Sigmoid colon (tissue), 4 donors: ENCODE data around the gene FBXL17.

ENCODE experiments used
- EP300 ChIP-seq, 4 donors: sonication (generic); formaldehyde crosslinking; IDR thresholded peaks; one replicate each; pipeline ENCODE4 v1.6.1; 2017; ENCODE audit warnings: antibody characterized with exemption in 4 of 4
- TF ChIP-seq, protein P1 (sequence below), 4 experiments: fragments of 450-650 bp in 3 of 4; fragments of 200-600 bp in 1 of 4; IDR thresholded peaks; one replicate each; pipeline ENCODE4 v1.5.1; 2016 to 2019; ENCODE audit warnings: antibody characterized with exemption in 4 of 4, mild to moderate bottlenecking in 3 of 4, moderate library complexity in 2 of 4

DNA sequence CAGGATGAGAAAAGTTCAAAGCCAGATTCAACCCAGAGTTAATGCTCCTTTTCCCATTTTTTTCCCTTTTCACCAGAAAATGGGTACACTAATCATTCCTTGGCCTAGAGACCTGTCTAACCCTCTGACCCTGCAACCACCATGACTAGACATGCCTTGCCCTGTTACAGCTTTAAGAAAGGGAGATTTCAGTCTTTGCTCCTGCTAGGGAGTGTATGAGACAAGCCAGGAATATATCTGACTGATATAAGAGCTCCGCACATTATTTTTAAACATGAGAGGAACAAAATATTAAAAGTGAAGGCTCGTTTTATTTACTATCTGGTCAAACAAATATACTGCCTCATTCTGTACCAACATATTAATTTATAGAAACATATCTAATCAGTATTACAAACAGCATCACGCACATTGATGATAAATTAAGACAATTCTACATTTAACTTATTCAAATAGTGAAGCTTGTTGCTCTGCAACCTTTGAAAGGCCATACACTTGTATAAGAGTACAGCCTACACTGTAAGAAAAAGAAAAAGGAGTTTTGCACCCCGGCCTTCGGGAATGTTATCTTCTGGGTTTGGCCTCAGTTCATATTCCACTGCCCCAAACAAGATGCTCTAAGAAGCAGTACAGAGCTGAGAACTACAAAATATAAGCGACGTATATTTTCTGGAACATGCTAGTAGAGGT lies 132.7 kb downstream of the FBXL17 start:
- TF ChIP-seq, protein P1, sequence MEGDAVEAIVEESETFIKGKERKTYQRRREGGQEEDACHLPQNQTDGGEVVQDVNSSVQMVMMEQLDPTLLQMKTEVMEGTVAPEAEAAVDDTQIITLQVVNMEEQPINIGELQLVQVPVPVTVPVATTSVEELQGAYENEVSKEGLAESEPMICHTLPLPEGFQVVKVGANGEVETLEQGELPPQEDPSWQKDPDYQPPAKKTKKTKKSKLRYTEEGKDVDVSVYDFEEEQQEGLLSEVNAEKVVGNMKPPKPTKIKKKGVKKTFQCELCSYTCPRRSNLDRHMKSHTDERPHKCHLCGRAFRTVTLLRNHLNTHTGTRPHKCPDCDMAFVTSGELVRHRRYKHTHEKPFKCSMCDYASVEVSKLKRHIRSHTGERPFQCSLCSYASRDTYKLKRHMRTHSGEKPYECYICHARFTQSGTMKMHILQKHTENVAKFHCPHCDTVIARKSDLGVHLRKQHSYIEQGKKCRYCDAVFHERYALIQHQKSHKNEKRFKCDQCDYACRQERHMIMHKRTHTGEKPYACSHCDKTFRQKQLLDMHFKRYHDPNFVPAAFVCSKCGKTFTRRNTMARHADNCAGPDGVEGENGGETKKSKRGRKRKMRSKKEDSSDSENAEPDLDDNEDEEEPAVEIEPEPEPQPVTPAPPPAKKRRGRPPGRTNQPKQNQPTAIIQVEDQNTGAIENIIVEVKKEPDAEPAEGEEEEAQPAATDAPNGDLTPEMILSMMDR (IDR thresholded peaks at IDR 0.05) = no peak
- TF ChIP-seq EP300 (IDR thresholded peaks at IDR 0.05) = no peak
